OCI-LY7 (cell line): ENCODE data around the gene MBD1. TPM values are rescaled to one million over a fixed set of nuclear protein-coding genes. Genes with fewer than 3 reads are reported as not detected.
"Not testable (repeated sequence)": the region's sequence is repeated elsewhere in the genome, so short reads cannot be mapped to it uniquely, and the experiment has no call there.

ENCODE experiments used
- BruUV-seq: library from RNA; stranded (reverse); fragments of 400-500 nt; replicated peaks from 2 replicates; lab custom pipeline; 2021; lab: Mats Ljungman, UMichigan
- CTCF ChIA-PET: fragments of 300-600 bp; sonication (Branson Sonifier 250); formaldehyde crosslinking; loops from one replicate; lab custom pipeline; 2022; ENCODE audit warnings: antibody characterized with exemption; ENCODE audit not compliant: unreplicated experiment; lab: Charles Lee
- POLR2A ChIA-PET: fragments of 300-600 bp; sonication (Branson Sonifier 250); formaldehyde crosslinking; loops from one replicate; lab custom pipeline; 2022; ENCODE audit warnings: antibody characterized with exemption; lab: Charles Lee
- DNase-seq: peaks from one replicate; pipeline ENCODE4 v3.0.0-alpha.2; 2015; ENCODE audit warnings: low spot score
- H2AFZ ChIP-seq: fragments of 200-600 bp; sonication (generic), shearing (Covaris generic); 2 replicates; pipeline ENCODE4 v1.6.1; 2014; ENCODE audit warnings: mild to moderate bottlenecking, antibody characterized with exemption, low read length, moderate library complexity
- H3K27ac ChIP-seq: fragments of 200-600 bp; sonication (generic); 2 replicates; pipeline ENCODE4 v1.5.1; 2014; ENCODE audit warnings: mixed run types, low read depth, mild to moderate bottlenecking, moderate library complexity, low read length, inconsistent platforms; ENCODE audit not compliant: poor library complexity, severe bottlenecking
- H3K36me3 ChIP-seq: fragments of 200-600 bp; sonication (generic); 2 replicates; pipeline ENCODE4 v1.6.1; 2014; ENCODE audit warnings: mild to moderate bottlenecking, antibody characterized with exemption, low read length, moderate library complexity, mixed read lengths; ENCODE audit not compliant: insufficient read depth
- H3K4me1 ChIP-seq: fragments of 200-600 bp; sonication (generic); 2 replicates; pipeline ENCODE4 v1.5.1; 2014; ENCODE audit warnings: mild to moderate bottlenecking, low read length; ENCODE audit not compliant: insufficient read depth, poor library complexity, severe bottlenecking
- H3K4me2 ChIP-seq: fragments of 200-600 bp; sonication (generic); 2 replicates; pipeline ENCODE4 v1.6.1; 2014; ENCODE audit warnings: mild to moderate bottlenecking, low read length
- H3K4me3 ChIP-seq: fragments of 200-600 bp; sonication (generic); 2 replicates; pipeline ENCODE4 v1.5.1; 2014; ENCODE audit warnings: mild to moderate bottlenecking, low read depth, low read length; ENCODE audit not compliant: poor library complexity, severe bottlenecking
- H3K79me2 ChIP-seq: fragments of 200-600 bp; sonication (generic); 2 replicates; pipeline ENCODE4 v1.6.1; 2016; ENCODE audit warnings: low read depth, mild to moderate bottlenecking, low read length, moderate library complexity, mixed read lengths; ENCODE audit not compliant: insufficient read depth
- H3K9me2 ChIP-seq: fragments of 200-600 bp; sonication (generic); 2 replicates; pipeline ENCODE4 v1.6.1; 2016; ENCODE audit warnings: mild to moderate bottlenecking, low read length, mixed read lengths; ENCODE audit not compliant: insufficient read depth
- H3K9me3 ChIP-seq: fragments of 200-600 bp; sonication (generic); 2 replicates; pipeline ENCODE4 v1.6.1; 2014; ENCODE audit warnings: mild to moderate bottlenecking, mixed run types, low read length, mixed read lengths
- H4K20me1 ChIP-seq: fragments of 200-600 bp; sonication (generic); 2 replicates; pipeline ENCODE4 v1.6.1; 2014; ENCODE audit warnings: mild to moderate bottlenecking, antibody characterized with exemption, low read length, moderate library complexity, mixed read lengths; ENCODE audit not compliant: insufficient read depth
- EZH2phosphoT487 ChIP-seq: fragments of 200-600 bp; sonication (generic); IDR thresholded peaks from 2 replicates; pipeline ENCODE4 v1.6.1; 2018; ENCODE audit warnings: low read depth, borderline replicate concordance, mild to moderate bottlenecking, mixed run types, antibody characterized with exemption, low read length, moderate library complexity, mixed read lengths
- intact Hi-C: fragments of 100-400 bp; cut with micrococcal nuclease; formaldehyde crosslinking; loops from one replicate; pipeline ENCODE4 v1.10.0; 2022; ENCODE audit not compliant: unreplicated experiment
- total RNA-seq, 2 experiments: library from RNA; depleted of rRNA in 1 of 2; stranded (reverse); fragments of >200 nt in 1 of 2; shearing (Covaris generic) in 1 of 2; gene quantifications; 2 replicates each; pipeline ENCODE4 v1.2.3, GENCODE V29; 2014 to 2022
- TF ChIP-seq, protein P1 (sequence below): fragments of 200-600 bp; sonication (generic); conservative IDR thresholded peaks from 2 replicates; pipeline ENCODE4 v1.5.1; 2014; ENCODE audit warnings: mild to moderate bottlenecking, antibody characterized with exemption, low read length, moderate library complexity, mixed read lengths

Gene MBD1
- total RNA-seq, 2 experiments from 2014 or later, result 42.2 to 47.3 TPM

DNA sequence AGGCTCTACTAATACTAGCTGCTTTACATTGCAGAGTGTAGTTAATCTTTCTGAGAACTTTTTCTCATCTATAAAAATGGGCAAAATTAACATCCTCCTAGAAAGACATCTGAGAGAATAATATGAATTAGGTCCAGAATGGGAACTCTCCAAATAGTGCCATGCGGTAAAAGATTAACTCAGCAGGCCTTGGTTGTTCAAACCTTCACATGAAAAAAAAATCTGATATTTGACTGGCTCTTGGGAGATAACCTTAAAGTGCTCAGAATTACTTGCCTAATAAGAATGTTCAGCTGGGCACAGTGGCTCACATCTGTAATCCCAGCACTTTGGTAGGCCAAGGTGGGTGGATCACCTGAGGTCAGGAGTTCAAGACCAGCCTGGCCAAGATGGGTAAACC is 11.7 kb upstream of the MBD1 start:
- Histone ChIP-seq H3K9me2 (no peaks in the 10 kb centered on the region), H2AFZ (no peak overlapping the region), H3K36me3 (no peaks in the 10 kb centered on the region), H3K4me1 (peaks cover 8% of the 10 kb centered on the region), H3K4me2 (no peak overlapping the region), H3K4me3 (no peak overlapping the region), H4K20me1 (no peaks in the 10 kb centered on the region), H3K9me3 (no peaks in the 10 kb centered on the region), H3K27ac (no peak overlapping the region), H3K79me2 (no peaks in the 10 kb centered on the region)
- no peak for TF ChIP-seq EZH2phosphoT487
- TF ChIP-seq, protein P1, sequence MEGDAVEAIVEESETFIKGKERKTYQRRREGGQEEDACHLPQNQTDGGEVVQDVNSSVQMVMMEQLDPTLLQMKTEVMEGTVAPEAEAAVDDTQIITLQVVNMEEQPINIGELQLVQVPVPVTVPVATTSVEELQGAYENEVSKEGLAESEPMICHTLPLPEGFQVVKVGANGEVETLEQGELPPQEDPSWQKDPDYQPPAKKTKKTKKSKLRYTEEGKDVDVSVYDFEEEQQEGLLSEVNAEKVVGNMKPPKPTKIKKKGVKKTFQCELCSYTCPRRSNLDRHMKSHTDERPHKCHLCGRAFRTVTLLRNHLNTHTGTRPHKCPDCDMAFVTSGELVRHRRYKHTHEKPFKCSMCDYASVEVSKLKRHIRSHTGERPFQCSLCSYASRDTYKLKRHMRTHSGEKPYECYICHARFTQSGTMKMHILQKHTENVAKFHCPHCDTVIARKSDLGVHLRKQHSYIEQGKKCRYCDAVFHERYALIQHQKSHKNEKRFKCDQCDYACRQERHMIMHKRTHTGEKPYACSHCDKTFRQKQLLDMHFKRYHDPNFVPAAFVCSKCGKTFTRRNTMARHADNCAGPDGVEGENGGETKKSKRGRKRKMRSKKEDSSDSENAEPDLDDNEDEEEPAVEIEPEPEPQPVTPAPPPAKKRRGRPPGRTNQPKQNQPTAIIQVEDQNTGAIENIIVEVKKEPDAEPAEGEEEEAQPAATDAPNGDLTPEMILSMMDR, result no peak
- DNase-seq, result no peak
- ChIA-PET CTCF (no interaction called here), POLR2A (no interaction called here)
- BruUV-seq, result no TSS peak
- intact Hi-C loops, result no loop called here

DNA sequence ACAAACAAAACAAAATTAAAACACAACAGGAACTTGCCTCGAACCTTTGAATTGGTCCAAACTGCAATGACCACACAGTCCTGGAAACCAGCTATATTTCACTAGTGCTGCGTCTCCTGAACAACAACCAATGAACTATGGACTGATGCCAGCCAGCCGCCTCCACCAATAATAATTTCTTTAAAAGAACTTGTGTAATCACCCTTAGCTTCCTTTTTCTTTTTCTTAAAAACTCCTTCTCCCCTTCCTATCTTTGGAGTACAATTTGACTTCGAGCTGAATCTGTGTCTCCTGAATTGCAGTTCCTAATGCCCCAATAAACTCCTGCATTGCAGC is 7.8 kb upstream of the MBD1 start:
- POLR2A ChIA-PET, result interaction anchor here (0.8 to 1.5 kb wide), 4 partner anchors 15 to 67 kb away, joined by 3 to 7 read pairs (median 3); no protein-coding TSS in a partner anchor
- intact Hi-C loops, result no loop called here
- no peak overlapping the region for H2AFZ ChIP-seq
- H3K4me1 ChIP-seq, result no peaks in the 10 kb centered on the region
- no peak overlapping the region for H3K27ac ChIP-seq
- H3K4me2 ChIP-seq, result no peak overlapping the region
- H4K20me1 ChIP-seq, result no peaks in the 10 kb centered on the region
- BruUV-seq, result no TSS peak
- H3K79me2 ChIP-seq, result peaks cover 17% of the 10 kb centered on the region
- CTCF ChIA-PET, result no interaction called here
- no peak overlapping the region for H3K4me3 ChIP-seq
- H3K9me3 ChIP-seq, result no peaks in the 10 kb centered on the region
- H3K9me2 ChIP-seq, result no peaks in the 10 kb centered on the region
- no peak for DNase-seq
- H3K36me3 ChIP-seq, result peaks cover 16% of the 10 kb centered on the region
- TF ChIP-seq EZH2phosphoT487, result no peak
- TF ChIP-seq, protein P1, result no peak

DNA sequence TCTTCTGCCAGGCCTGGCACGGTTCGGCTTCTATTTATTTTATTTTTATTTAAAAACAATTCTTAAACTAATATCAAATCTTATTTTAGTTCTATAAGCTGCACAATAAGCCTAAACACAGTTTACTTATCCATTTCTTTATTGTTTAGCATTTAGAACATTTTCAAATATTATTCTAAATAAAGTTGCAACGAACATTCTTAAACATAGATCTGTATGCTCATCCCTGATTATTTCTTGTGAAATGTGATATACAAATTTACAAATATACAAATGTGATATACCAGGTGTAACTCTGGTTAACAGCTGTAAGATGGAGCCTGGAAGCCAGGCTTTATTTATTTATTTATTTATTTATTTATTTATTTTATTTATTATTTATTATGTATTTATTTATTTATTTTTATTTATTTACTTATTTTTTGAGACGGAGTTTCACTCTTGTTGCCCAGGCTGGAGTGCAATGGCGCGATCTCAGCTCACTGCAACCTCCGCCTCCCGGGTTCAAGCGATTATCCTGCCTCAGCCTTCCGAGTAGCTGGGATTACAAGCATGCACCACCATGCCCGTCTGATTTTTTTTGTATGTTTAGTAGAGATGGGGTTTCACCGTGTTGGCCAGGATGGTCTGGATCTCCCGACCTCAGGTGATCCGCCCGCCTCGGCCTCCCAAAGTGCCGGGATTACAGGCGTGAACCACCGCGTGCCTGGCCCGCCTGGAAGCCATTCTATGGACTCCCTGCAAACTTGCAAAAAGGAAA is 7.2 kb upstream of the MBD1 start:
- H3K4me1 ChIP-seq, CTCF ChIA-PET, intact Hi-C loops, H3K9me2 ChIP-seq, BruUV-seq, H4K20me1 ChIP-seq, H2AFZ ChIP-seq, H3K9me3 ChIP-seq, DNase-seq: not testable (repeated sequence)
- H3K79me2 ChIP-seq, result peaks cover 17% of the 10 kb centered on the region
- H3K27ac ChIP-seq, result peak overlapping the region; percentile 55
- POLR2A ChIA-PET, result interaction anchor here (0.8 to 1.5 kb wide), 4 partner anchors 16 to 68 kb away, joined by 3 to 7 read pairs (median 3); no protein-coding TSS in a partner anchor
- H3K4me2 ChIP-seq, result peak overlapping the region; percentile 55
- H3K4me3 ChIP-seq, result peak overlapping the region; percentile 100
- H3K36me3 ChIP-seq, result peaks cover 22% of the 10 kb centered on the region
